CD4-positive, alpha-beta T cell (primary cell): ENCODE results near the gene RHOJ. TPM values are rescaled to one million over a fixed set of nuclear protein-coding genes. Genes with fewer than 3 reads are reported as not detected.
A peak's percentile ranks its signal among the peaks of the same experiment; 100 is the strongest.

Source experiments
- ATAC-seq: fragments of 200-7000 bp; cut with Tn5 transposase; one replicate; pipeline ENCODE4 v1.10.0; 2022; ENCODE audit warnings: mild to moderate bottlenecking; ENCODE audit not compliant: poor library complexity
- CTCF ChIA-PET: fragments of 350-600 bp; sonication (Branson Sonifier 250); formaldehyde crosslinking; loops from one replicate; lab custom pipeline; 2021; ENCODE audit warnings: antibody characterized with exemption, inconsistent platforms; lab: Charles Lee
- POLR2A ChIA-PET: fragments of 350-600 bp; sonication (Branson Sonifier 250); formaldehyde crosslinking; loops from one replicate; lab custom pipeline; 2021; ENCODE audit warnings: antibody characterized with exemption, inconsistent platforms; lab: Charles Lee
- DNase-seq, 14 experiments: peaks; one replicate each; pipeline ENCODE4 v3.0.0-alpha.2; 2013 to 2020; ENCODE audit warnings: mixed read lengths in 2 of 14
- H3K27ac ChIP-seq, 2 donors: one replicate each; pipeline versions ENCODE4 v1.5.1 to v1.7.0; 2013; ENCODE audit warnings: low read length in 2 of 2, low read depth in 1 of 2, mild to moderate bottlenecking in 1 of 2
- H3K27me3 ChIP-seq, 2 experiments: 1 replicate in 1 of 2; 2 replicates in 1 of 2; pipeline versions ENCODE4 v1.6.1 to v1.7.0; 2013; ENCODE audit warnings: low read length in 2 of 2, control low read depth in 1 of 2, mild to moderate bottlenecking in 1 of 2, moderate library complexity in 1 of 2; ENCODE audit not compliant: insufficient read depth in 2 of 2, control insufficient read depth in 1 of 2
- H3K36me3 ChIP-seq: one replicate; pipeline ENCODE4 v1.6.1; 2013; ENCODE audit warnings: low read length, control low read depth; ENCODE audit not compliant: insufficient read depth
- H3K4me1 ChIP-seq: one replicate; pipeline ENCODE4 v1.6.1; 2013; ENCODE audit warnings: low read length, control low read depth; ENCODE audit not compliant: insufficient read depth
- H3K4me3 ChIP-seq: one replicate; pipeline ENCODE4 v1.5.1; 2013; ENCODE audit warnings: mild to moderate bottlenecking, low read length, moderate library complexity
- H3K9me3 ChIP-seq, 2 experiments: 1 replicate in 1 of 2; 2 replicates in 1 of 2; pipeline versions ENCODE4 v1.6.1 to v1.7.0; 2013; ENCODE audit warnings: low read length in 2 of 2, mild to moderate bottlenecking in 2 of 2, control low read depth in 1 of 2, moderate library complexity in 1 of 2; ENCODE audit not compliant: control insufficient read depth in 1 of 2, insufficient read depth in 1 of 2
- H3K27ac Mint-ChIP-seq: one replicate; pipeline ENCODE4 v1.8.0; 2020; ENCODE audit warnings: mixed read lengths
- H3K27me3 Mint-ChIP-seq: one replicate; pipeline ENCODE4 v1.8.0; 2021; ENCODE audit warnings: mixed read lengths
- H3K36me3 Mint-ChIP-seq: one replicate; pipeline ENCODE4 v1.8.0; 2021; ENCODE audit warnings: low read depth, mixed read lengths
- H3K4me1 Mint-ChIP-seq: one replicate; pipeline ENCODE4 v1.8.0; 2021; ENCODE audit warnings: low read depth, mixed read lengths
- H3K4me3 Mint-ChIP-seq: one replicate; pipeline ENCODE4 v1.8.0; 2020; ENCODE audit warnings: mild to moderate bottlenecking, mixed read lengths
- H3K9me3 Mint-ChIP-seq: one replicate; pipeline ENCODE4 v1.8.0; 2020; ENCODE audit warnings: mixed read lengths
- intact Hi-C, 2 experiments: fragments of 100-400 bp; cut with DNase I in 1 of 2; cut with micrococcal nuclease in 1 of 2; formaldehyde crosslinking; loops; one replicate each; pipeline versions ENCODE4 v1.15.1 to v1.9.0; 2023 to 2025; cut with DNase I, micrococcal nuclease
- total RNA-seq, 174 experiments: library from RNA in 2 of 174; stranded (reverse) in 2 of 174; gene quantifications; one replicate each; pipeline ENCODE4 v1.2.3 and lab custom pipeline; 2021 to 2026
- TF ChIP-seq, protein P1 (sequence below): fragments of 200-600 bp; IDR thresholded peaks from one replicate; pipeline ENCODE4 v1.8.0; 2022; ENCODE audit warnings: antibody characterized with exemption, mild to moderate bottlenecking

RHOJ gene
- total RNA-seq, 2 experiments from 2014 or later, result not detected

DNA sequence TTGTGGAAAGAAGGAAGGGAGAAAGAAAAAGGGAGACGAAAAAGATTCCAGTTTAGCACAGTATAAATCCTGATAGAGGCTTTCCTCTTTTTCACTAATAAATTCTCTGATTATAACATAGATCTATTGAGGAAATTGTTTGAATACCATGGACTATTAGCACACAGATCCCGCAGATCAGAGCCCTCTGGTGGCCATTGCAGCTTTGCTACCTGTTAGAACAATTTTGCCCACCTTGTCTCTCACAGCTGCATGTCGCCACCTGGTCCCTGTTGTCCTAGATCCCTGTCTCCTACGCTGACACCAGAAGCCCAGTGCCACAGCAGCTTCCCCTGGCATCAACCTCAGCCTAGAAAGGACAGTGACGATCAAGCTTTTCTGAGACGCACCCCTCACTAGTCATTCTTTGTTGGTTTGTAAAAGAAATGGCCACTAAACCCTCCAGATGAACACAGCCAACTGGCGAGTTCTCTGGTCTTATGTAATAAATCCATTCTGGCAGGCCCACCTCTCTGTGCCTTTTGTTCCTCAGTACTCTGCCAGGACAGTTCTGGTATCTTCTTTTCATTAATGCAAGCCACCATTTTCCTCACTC lies 104.6 kb downstream of the RHOJ start:
- intact Hi-C loops, result no loop called here
- Mint-ChIP-seq H3K36me3 (no peaks in the 10 kb centered on the region), H3K27ac (no peak overlapping the region)

DNA sequence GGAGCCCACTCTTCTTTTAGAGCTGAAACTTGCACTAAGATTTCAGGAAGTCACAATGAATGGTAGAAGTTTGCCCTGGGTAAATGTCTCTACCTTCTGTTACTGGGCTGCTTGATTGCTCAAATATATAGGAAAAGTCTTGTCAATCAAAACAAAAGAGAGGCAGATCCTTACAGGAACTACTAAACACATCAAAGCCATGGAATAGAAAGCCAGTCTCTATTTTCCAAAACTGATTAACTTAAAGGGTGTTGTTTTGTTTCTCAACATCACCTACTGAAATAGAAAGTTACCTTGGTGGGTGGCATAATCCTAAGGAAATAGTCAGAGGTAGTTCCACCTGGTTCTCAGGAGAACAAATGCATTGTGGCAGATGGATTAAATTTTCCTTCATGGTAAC lies 114.6 kb downstream of the RHOJ start, which contains the start of gene GPHB5:
GPHB5 (minus strand) TSS at position 101 of the 400 bp plus-strand sequence. CDS start 1,086 bp downstream, outside the sequence.
- Histone ChIP-seq H3K9me3 (no peaks in the 10 kb centered on the region), H3K27ac (no peak within 1 kb of the TSS), H3K36me3 (no peaks in the 10 kb centered on the region), H3K27me3 (peaks cover 8 to 9% of the 10 kb centered on the region in 2 experiments), H3K4me1 (no peaks in the 10 kb centered on the region), H3K4me3 (no peak within 1 kb of the TSS)
- ATAC-seq (no peak), DNase-seq (no peak)
- Mint-ChIP-seq H3K36me3 (no peaks in the 10 kb centered on the region), H3K4me1 (no peaks in the 10 kb centered on the region), H3K27ac (no peak within 1 kb of the TSS), H3K9me3 (no peaks in the 10 kb centered on the region), H3K4me3 (no peak within 1 kb of the TSS), H3K27me3 (peaks cover 71% of the 10 kb centered on the region)
- TF ChIP-seq, protein P1, sequence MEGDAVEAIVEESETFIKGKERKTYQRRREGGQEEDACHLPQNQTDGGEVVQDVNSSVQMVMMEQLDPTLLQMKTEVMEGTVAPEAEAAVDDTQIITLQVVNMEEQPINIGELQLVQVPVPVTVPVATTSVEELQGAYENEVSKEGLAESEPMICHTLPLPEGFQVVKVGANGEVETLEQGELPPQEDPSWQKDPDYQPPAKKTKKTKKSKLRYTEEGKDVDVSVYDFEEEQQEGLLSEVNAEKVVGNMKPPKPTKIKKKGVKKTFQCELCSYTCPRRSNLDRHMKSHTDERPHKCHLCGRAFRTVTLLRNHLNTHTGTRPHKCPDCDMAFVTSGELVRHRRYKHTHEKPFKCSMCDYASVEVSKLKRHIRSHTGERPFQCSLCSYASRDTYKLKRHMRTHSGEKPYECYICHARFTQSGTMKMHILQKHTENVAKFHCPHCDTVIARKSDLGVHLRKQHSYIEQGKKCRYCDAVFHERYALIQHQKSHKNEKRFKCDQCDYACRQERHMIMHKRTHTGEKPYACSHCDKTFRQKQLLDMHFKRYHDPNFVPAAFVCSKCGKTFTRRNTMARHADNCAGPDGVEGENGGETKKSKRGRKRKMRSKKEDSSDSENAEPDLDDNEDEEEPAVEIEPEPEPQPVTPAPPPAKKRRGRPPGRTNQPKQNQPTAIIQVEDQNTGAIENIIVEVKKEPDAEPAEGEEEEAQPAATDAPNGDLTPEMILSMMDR, result no peak
- intact Hi-C loops, result no loop called here
- ChIA-PET POLR2A (no interaction called here), CTCF (no interaction called here)

More for the DNA sequence above, 104.6 kb downstream of the RHOJ start:
- no peaks in the 10 kb centered on the region for H3K36me3 ChIP-seq
- POLR2A ChIA-PET, result no interaction called here
- H3K4me3 Mint-ChIP-seq, result no peak overlapping the region
- CTCF ChIA-PET, result no interaction called here
- peak in 3 of 14 experiments; percentile 13 to 17 (median 14) for DNase-seq
- no peaks in the 10 kb centered on the region for H3K4me1 Mint-ChIP-seq
- H3K27me3 ChIP-seq, result no peaks in the 10 kb centered on the region
- no peak for ATAC-seq
- no peak overlapping the region for H3K27ac ChIP-seq
- H3K9me3 ChIP-seq, result no peaks in the 10 kb centered on the region
- no peak overlapping the region for H3K4me3 ChIP-seq
- H3K4me1 ChIP-seq, result no peaks in the 10 kb centered on the region
- TF ChIP-seq, protein P1, result peak; percentile 32
- peaks cover 22% of the 10 kb centered on the region for H3K27me3 Mint-ChIP-seq
- H3K9me3 Mint-ChIP-seq, result no peaks in the 10 kb centered on the region

DNA sequence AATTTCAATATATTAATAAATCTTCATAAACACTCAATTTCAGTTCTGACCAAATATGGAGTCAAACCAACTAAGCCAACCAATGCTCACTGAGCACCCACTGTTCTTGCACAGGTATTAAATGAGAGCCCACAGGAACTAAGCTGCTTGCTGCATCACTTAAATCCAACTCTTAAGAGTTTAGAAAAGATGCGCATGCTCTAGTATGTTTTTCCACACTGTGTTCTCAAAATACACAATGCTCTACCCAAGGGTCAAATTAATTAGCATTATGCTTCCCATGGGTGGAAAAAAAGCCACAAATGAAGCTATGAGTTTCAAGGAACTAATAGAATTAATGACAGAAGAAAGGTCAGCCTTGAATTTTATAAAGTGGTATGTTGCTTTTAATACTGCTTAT lies 118.2 kb downstream of the RHOJ start:
- Mint-ChIP-seq H3K9me3 (no peaks in the 10 kb centered on the region), H3K36me3 (no peaks in the 10 kb centered on the region), H3K4me1 (no peaks in the 10 kb centered on the region), H3K27me3 (peaks cover 50% of the 10 kb centered on the region), H3K27ac (no peak overlapping the region), H3K4me3 (no peak overlapping the region)
- ATAC-seq (no peak), DNase-seq (no peak)
- no peaks in the 10 kb centered on the region for H3K36me3 ChIP-seq
- no peak overlapping the region for H3K27ac ChIP-seq
- TF ChIP-seq, protein P1, result no peak
- no peaks in the 10 kb centered on the region for H3K9me3 ChIP-seq
- intact Hi-C loops, result no loop called here
- no peaks in the 10 kb centered on the region for H3K4me1 ChIP-seq
- CTCF ChIA-PET, result no interaction called here
- H3K4me3 ChIP-seq, result no peak overlapping the region
- POLR2A ChIA-PET, result interaction anchor here (1.0 kb wide), 1 partner anchor 12 kb away, joined by 3 read pairs; no protein-coding TSS in a partner anchor
- peaks cover 0 to 3% of the 10 kb centered on the region in 2 experiments for H3K27me3 ChIP-seq
